Subcutaneous abdominal adipose tissue (tissue), 5 donors: Measurements from ENCODE around the gene NFYA.
A peak's percentile ranks its signal among the peaks of the same experiment; 100 is the strongest.

ENCODE experiments used
- H3K27ac ChIP-seq: one replicate; pipeline ENCODE4 v1.7.0; 2013; ENCODE audit warnings: low read depth, mild to moderate bottlenecking, inconsistent platforms, low read length, moderate library complexity
- H3K27me3 ChIP-seq, 5 donors: one replicate each; pipeline ENCODE4 v1.7.0; 2013; ENCODE audit warnings: low read length in 5 of 5, inconsistent platforms in 1 of 5; ENCODE audit not compliant: control insufficient read depth in 5 of 5, insufficient read depth in 4 of 5
- H3K36me3 ChIP-seq, 5 donors: one replicate each; pipeline ENCODE4 v1.7.0; 2013; ENCODE audit warnings: low read length in 5 of 5; ENCODE audit not compliant: control insufficient read depth in 5 of 5, insufficient read depth in 5 of 5
- H3K4me1 ChIP-seq, 5 donors: one replicate each; pipeline ENCODE4 v1.7.0; 2013; ENCODE audit warnings: low read length in 5 of 5, mild to moderate bottlenecking in 3 of 5, moderate library complexity in 1 of 5; ENCODE audit not compliant: control insufficient read depth in 5 of 5, insufficient read depth in 5 of 5
- H3K4me3 ChIP-seq, 5 donors: one replicate each; pipeline ENCODE4 v1.7.0; 2013; ENCODE audit warnings: low read length in 5 of 5, low read depth in 1 of 5
- H3K9ac ChIP-seq, 5 donors: one replicate each; pipeline ENCODE4 v1.7.0; 2013; ENCODE audit warnings: low read length in 5 of 5, mild to moderate bottlenecking in 4 of 5, moderate library complexity in 3 of 5
- H3K9me3 ChIP-seq, 5 donors: one replicate each; pipeline ENCODE4 v1.7.0; 2013; ENCODE audit warnings: low read length in 5 of 5; ENCODE audit not compliant: control insufficient read depth in 5 of 5
- donor health status: healthy.
- donor health status: healthy.
- donor health status: healthy.
- donor health status: healthy.
- donor health status: healthy.

The NFYA gene

DNA sequence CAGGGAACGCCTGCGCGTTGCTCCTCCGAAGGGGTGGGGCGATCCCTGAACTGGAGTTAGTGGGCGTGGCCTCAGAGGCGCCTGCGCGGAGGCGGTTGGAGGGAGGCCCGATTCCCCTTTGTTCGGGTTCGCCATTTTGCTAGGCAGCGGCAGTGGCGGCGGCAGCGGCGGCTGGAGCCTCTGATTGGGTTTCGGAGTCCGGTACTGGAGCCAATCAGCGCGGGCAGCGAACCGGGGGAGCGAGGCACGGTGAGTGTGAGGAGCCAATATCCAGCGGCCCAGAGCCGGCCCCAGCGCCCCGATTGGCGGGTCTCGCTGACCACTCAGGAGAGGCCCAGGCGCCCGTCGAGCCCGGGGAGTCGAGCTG is at the start of gene NFYA:
Gene NFYA, plus strand, starts transcription at position 139 of the 367 bp plus-strand sequence. CDS start 6,116 bp downstream, outside the sequence.
- H3K27ac ChIP-seq = peak within 1 kb of the TSS; percentile 100
- H3K27me3 ChIP-seq = no peaks in the 10 kb centered on the region
- H3K4me3 ChIP-seq = peak within 1 kb of the TSS; percentile 88 to 94 (median 89)
- no peaks in the 10 kb centered on the region for H3K9me3 ChIP-seq
- peaks cover 4 to 13% (median 11%) of the 10 kb centered on the region in 5 donors for H3K36me3 ChIP-seq
- H3K4me1 ChIP-seq = peaks cover 6 to 32% (median 20%) of the 10 kb centered on the region in 5 donors
- H3K9ac ChIP-seq = peak within 1 kb of the TSS; percentile 89 to 100 (median 97)

DNA sequence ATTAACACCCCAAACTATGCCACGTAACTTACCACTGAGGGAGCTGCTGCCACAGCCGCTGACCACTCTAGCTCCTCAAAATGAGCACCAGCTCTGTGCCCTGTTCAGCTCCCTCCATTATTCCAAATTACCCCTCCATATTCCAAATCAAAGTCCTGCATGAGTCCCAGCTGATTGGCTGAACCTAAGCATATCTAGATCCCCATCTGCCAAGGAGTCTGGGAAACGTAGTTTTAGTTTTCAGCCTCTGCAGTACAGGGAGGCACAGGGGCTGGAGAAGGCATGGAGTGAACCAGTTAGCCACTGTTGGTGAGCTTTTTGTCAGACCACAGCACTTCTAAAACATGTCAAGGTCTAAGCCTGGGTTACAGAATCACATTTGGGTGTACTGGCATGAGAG is 49.7 kb upstream of the NFYA start:
- Histone ChIP-seq H3K9me3 (peaks cover 0 to 5% (median 0%) of the 10 kb centered on the region in 5 donors), H3K4me3 (no peak overlapping the region), H3K4me1 (peaks cover 3 to 10% (median 9%) of the 10 kb centered on the region in 5 donors), H3K36me3 (no peaks in the 10 kb centered on the region), H3K9ac (no peak overlapping the region), H3K27ac (no peak overlapping the region), H3K27me3 (no peaks in the 10 kb centered on the region)

DNA sequence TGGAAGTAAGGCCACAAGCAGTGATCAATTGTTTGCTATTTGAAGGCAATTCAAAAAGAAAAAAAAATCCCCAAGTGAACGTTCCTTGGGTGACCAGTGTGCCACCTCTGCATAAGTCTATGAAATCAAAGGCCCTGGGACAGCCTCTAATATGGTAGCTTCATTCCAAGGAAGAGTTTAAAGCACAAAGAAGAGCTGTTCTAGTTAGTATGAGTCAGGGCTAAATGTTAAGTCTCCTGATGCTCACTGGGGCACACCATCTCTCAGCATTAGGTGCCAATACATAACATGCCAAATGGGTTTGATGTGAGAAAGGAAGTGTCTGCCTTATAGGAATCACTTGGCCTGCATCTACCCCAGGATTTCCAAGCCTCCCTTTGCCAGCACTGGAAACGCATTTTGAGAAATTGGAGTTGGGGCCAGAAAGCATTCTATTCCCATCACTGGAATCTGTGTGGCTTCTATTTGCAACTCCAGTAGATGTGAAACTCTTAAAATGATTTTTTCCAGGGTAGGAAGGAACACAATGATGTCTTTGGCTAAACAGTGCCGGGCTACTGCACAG is 46.7 kb upstream of the NFYA start:
- Histone ChIP-seq H3K27ac (no peak overlapping the region), H3K4me3 (no peak overlapping the region), H3K9me3 (no peaks in the 10 kb centered on the region), H3K36me3 (no peaks in the 10 kb centered on the region), H3K27me3 (no peaks in the 10 kb centered on the region), H3K9ac (no peak overlapping the region), H3K4me1 (peaks cover 3 to 19% (median 15%) of the 10 kb centered on the region in 5 donors)

DNA sequence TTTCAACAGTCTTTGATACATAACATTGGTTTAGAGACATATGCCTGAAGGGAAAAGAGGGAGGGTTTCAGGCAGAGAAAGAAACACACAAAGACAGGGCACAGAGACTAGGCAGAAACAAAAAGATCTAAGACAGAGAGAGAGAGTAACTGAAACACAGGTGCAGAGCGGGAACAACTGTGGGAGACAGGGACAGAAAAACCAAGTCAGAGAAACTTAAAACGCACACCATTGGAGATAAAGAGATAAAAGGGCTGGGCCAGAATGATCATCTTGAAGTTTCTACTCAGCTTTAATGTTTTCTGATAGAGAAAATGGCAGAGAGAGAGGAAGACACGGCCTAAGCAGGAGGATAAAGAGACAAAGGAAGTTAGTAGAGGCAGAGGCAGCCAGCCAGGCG is 45.5 kb upstream of the NFYA start:
- H3K9me3 ChIP-seq = no peaks in the 10 kb centered on the region
- peak overlapping the region in 4 of 5 donors; percentile 62 to 77 (median 74) for H3K4me3 ChIP-seq
- H3K27ac ChIP-seq = no peak overlapping the region
- H3K4me1 ChIP-seq = peaks cover 3 to 19% (median 15%) of the 10 kb centered on the region in 5 donors
- H3K27me3 ChIP-seq = no peaks in the 10 kb centered on the region
- peak overlapping the region in 3 of 5 donors; percentile 50 to 70 (median 56) for H3K9ac ChIP-seq
- no peaks in the 10 kb centered on the region for H3K36me3 ChIP-seq

DNA sequence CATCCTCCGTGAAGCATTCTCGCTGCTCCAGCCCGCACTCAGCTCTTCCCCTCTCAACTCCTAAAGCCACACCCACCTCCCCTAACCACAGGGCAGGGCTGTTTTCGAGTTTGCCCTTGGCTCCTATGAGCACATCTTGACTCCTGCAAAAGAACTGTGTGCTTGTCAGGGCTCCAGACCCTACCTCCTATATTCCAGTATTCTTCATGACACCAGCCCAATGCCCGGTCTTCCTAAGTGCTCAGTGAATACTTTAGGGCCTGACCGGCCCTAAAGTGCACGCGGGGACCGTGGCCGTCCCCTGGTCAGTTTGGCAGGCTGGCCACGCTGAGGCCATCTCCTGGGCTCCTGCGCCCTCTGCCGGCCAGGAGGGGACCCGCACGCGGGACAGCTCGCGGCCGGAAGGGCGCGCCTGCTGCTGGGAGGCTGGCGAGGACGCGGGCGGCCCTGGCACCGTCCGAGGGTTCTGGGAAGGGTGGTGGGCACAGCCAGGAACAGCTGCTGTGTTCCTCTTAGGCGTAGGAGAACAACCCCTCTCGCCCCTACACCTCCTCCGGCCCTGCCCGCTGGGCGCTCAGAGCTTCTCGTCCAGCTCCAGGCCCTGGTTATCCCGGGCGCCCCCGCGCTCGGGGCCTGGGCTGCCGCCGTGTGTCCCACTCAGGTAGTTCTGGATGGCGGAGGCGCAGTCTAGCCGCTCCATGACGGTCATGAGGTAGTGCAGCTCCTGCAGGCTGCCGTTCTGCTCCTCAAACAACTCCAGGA is 44.8 kb upstream of the NFYA start:
- Histone ChIP-seq H3K27me3 (no peaks in the 10 kb centered on the region), H3K9ac (peak overlapping the region in 4 of 5 donors; percentile 17 to 70 (median 62)), H3K4me3 (peak overlapping the region; percentile 51 to 77 (median 73)), H3K27ac (no peak overlapping the region), H3K9me3 (no peaks in the 10 kb centered on the region), H3K36me3 (no peaks in the 10 kb centered on the region), H3K4me1 (peaks cover 3 to 19% (median 15%) of the 10 kb centered on the region in 5 donors)

DNA sequence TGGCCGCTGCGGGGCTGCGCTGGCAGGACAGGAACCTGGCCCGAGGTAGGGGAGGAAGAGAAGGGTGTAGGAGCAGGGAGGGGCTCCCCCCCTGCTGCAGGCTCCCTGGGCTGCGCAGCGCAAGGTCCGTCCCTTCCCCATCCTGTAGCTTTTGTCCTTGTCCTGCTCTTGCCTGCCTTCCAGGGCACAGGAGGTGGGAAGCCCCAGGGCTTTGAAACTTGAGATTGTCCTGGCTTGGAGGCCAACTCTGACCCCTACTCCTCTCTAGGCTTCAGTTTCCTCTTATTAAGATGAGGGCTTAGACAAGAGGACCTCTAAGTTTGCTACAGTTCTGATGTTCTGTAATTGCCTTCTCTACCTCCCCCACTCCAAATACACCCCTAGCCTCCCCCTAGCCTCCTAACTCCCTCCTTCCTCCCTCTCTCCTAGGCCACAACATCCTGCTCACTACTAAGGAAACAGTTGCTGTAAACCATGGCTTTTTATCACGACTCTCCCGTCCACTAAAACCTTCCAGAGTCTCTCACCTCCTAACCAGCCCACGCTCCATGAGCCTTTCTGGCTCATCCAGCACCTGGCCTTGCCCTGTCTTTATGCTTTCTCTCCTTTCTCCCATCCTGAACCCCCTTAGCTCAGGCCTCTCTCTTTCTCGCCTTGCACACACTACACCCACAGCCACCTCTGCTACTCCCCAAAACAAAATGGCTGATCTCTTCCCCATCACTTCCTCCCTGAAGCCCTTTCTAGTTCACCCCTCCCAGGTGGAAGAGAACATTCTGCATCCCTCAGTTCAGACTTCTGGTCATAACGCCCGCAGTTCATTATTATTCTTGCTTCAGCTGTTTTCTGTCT is 44.0 kb upstream of the NFYA start:
- peak overlapping the region in 4 of 5 donors; percentile 17 to 70 (median 62) for H3K9ac ChIP-seq

DNA sequence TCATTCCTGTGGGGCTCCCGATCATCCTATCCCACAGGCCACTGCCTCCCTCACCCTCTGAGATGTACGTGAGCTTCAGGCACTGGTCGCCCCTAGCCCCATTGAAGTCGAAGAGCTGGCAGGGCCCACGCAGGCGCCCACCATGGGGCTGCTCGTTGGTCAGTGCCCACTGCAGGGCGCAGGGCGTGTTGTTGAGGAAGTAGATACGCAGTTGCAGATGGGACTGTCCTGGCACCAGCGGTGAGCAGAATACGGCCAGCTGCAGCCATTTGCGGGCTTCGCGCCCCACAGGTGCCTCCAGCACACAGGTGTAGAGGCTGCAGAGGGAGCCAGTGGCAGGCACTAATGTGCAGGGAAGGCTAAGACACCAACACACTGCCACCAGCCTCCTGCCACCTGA is 39.9 kb upstream of the NFYA start:
- Histone ChIP-seq H3K36me3 (no peaks in the 10 kb centered on the region), H3K4me3 (no peak overlapping the region), H3K27ac (no peak overlapping the region), H3K9me3 (no peaks in the 10 kb centered on the region), H3K27me3 (no peaks in the 10 kb centered on the region), H3K9ac (no peak overlapping the region), H3K4me1 (peaks cover under 1 to 11% (median 9%) of the 10 kb centered on the region in 5 donors)

More for the DNA sequence above, 44.0 kb upstream of the NFYA start:
- H3K36me3 ChIP-seq = no peaks in the 10 kb centered on the region
- H3K4me3 ChIP-seq = peak overlapping the region in 4 of 5 donors; percentile 62 to 77 (median 74)
- peaks cover 3 to 19% (median 15%) of the 10 kb centered on the region in 5 donors for H3K4me1 ChIP-seq
- H3K27me3 ChIP-seq = no peaks in the 10 kb centered on the region
- no peaks in the 10 kb centered on the region for H3K9me3 ChIP-seq
- H3K27ac ChIP-seq = no peak overlapping the region

DNA sequence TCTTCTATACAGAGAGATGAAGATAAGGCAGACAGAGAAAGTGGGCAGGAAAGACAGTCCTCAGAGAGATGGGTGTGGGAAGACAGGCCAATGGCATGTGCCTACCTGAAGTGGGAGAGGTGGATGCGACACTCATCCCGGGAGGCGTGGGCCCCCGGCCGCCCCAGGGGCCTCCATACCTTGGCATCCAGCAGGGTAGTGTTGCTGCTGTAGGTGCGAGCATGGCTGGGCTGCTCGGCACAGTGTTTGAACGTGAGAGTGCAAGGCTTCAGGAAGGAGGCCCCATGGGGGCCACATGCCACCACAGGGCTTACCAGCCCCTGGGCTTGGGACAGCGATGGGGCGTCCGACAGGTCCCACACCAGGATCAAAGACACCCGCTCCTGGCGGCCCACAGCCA is 39.0 kb upstream of the NFYA start:
- no peak overlapping the region for H3K27ac ChIP-seq
- H3K27me3 ChIP-seq = no peaks in the 10 kb centered on the region
- no peaks in the 10 kb centered on the region for H3K36me3 ChIP-seq
- H3K4me3 ChIP-seq = no peak overlapping the region
- H3K9me3 ChIP-seq = no peaks in the 10 kb centered on the region
- H3K4me1 ChIP-seq = peaks cover 0 to 2% (median 0%) of the 10 kb centered on the region in 5 donors
- H3K9ac ChIP-seq = no peak overlapping the region

DNA sequence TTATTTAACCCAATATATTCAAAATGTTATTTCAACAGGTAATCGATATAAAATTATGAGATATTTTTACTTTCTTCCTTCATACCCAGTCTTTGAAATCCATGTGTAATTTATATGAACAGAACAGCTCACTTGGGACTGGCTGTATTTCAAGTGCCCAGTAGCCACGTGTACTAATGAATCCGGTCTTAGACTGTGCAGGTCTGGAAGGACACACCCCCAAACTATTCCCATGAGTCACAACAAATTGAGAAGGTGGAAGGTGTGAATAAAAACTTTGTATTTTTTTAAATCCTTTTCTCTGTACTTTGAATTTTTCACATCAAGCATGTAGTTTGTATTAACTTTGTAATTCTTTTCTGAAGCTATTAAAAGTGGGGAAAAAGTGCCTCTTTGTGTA is 36.6 kb upstream of the NFYA start:
- Histone ChIP-seq H3K27ac (no peak overlapping the region), H3K27me3 (no peaks in the 10 kb centered on the region), H3K4me1 (no peaks in the 10 kb centered on the region), H3K9ac (no peak overlapping the region), H3K9me3 (no peaks in the 10 kb centered on the region), H3K36me3 (no peaks in the 10 kb centered on the region), H3K4me3 (no peak overlapping the region)
